GM21529 (cell line): Measurements from ENCODE around the gene UCHL3.
"Not testable (repeated sequence)": the region's sequence is repeated elsewhere in the genome, so short reads cannot be mapped to it uniquely, and the experiment has no call there.

Source experiments
- ATAC-seq: cut with Tn5 transposase; IDR thresholded peaks from one replicate; pipeline ENCODE4 v1.9.1; 2021; ENCODE audit not compliant: unreplicated experiment

UCHL3 gene

GRCh38 chr13:75549262-75550158 is at the start of gene UCHL3:
Gene UCHL3 (plus strand): TSS chr13:75549791. CDS start chr13:75549821, 30 bp downstream.
- ATAC-seq: peak; percentile 96

- no peak for ATAC-seq
These were observed 44.3 kb upstream of the UCHL3 start for GRCh38 chr13:75505327-75505726.

GRCh38 chr13:75506018-75506417 is 43.6 kb upstream of the UCHL3 start:
- ATAC-seq: no peak

GRCh38 chr13:75507027-75508001 is 42.3 kb upstream of the UCHL3 start:
- ATAC-seq: no peak

GRCh38 chr13:75508002-75508548 is 41.5 kb upstream of the UCHL3 start:
- no peak for ATAC-seq

GRCh38 chr13:75511051-75511625 is 38.5 kb upstream of the UCHL3 start:
- ATAC-seq: no peak

- peak; percentile 92 for ATAC-seq
These were observed 37.3 kb upstream of the UCHL3 start for GRCh38 chr13:75512253-75512652.

GRCh38 chr13:75513271-75513670 is 36.3 kb upstream of the UCHL3 start:
- no peak for ATAC-seq

GRCh38 chr13:75514080-75514995 is 35.3 kb upstream of the UCHL3 start:
- no peak for ATAC-seq

- no peak for ATAC-seq
These were observed 31.0 kb upstream of the UCHL3 start for GRCh38 chr13:75518439-75519088.

GRCh38 chr13:75521956-75522355 is 27.6 kb upstream of the UCHL3 start:
- ATAC-seq: no peak

- no peak for ATAC-seq
These were observed 19.0 kb upstream of the UCHL3 start for GRCh38 chr13:75530549-75530961.

- ATAC-seq: no peak
These were observed 15.7 kb upstream of the UCHL3 start for GRCh38 chr13:75533861-75534260.

GRCh38 chr13:75537401-75538365 is 11.9 kb upstream of the UCHL3 start, which contains the start of gene COMMD6:
Gene COMMD6 (minus strand): TSS chr13:75537841. CDS start chr13:75537805, 36 bp downstream.
- peak; percentile 97 for ATAC-seq

- ATAC-seq: no peak
These were observed 8.3 kb upstream of the UCHL3 start for GRCh38 chr13:75541287-75541686.

- ATAC-seq: no peak
These were observed 7.6 kb upstream of the UCHL3 start for GRCh38 chr13:75541961-75542360.

- ATAC-seq: no peak
These were observed 4.8 kb upstream of the UCHL3 start for GRCh38 chr13:75544681-75545330.

GRCh38 chr13:75545386-75545785 is 4.2 kb upstream of the UCHL3 start:
- not testable (repeated sequence) for ATAC-seq
